ENCODE measurements around the gene CYTH1.

Gene CYTH1

DNA sequence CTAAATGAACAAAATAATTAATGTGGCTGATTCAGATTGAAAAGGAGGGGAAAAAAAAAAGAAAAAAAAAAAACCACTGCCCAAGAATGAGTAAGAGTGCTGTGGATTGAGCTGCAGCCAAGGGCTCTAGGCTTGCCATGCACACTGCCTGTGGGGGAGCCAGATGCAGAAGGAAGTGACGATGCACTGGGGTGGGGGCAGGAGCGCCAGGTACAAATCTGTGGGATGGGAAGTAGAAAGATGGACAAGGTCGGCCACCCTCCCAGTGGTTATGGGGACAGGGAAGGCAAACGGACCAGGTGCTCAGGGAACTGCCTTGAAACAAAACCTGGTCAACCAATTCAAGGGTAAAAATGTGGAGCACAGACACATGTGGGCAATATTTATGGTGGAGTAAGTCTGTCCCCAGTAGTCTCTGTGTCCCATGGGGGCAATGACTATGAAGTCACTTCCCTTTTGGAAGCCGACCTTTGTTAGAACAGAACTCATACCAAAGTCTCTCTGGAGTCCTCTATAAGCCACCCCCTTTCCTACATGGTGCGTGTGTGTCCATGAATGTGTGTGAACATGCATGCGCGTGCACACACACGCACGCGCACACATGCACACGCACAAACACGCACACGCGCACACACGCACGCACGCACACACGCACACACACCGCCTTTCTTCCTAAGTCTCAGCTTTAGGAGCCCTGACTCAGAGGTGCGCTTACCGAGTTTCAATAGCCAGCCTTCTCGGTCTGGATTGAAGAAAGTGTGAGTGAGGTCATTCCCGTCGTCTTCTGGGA lies 84.3 kb downstream of the CYTH1 start:
- no peak overlapping the region for H3K4me3 ChIP-seq (ENCODE audit: low read length)
- DNase-seq (ENCODE audit: low read depth) = peak; percentile 64
- TF ChIP-seq, protein P1, sequence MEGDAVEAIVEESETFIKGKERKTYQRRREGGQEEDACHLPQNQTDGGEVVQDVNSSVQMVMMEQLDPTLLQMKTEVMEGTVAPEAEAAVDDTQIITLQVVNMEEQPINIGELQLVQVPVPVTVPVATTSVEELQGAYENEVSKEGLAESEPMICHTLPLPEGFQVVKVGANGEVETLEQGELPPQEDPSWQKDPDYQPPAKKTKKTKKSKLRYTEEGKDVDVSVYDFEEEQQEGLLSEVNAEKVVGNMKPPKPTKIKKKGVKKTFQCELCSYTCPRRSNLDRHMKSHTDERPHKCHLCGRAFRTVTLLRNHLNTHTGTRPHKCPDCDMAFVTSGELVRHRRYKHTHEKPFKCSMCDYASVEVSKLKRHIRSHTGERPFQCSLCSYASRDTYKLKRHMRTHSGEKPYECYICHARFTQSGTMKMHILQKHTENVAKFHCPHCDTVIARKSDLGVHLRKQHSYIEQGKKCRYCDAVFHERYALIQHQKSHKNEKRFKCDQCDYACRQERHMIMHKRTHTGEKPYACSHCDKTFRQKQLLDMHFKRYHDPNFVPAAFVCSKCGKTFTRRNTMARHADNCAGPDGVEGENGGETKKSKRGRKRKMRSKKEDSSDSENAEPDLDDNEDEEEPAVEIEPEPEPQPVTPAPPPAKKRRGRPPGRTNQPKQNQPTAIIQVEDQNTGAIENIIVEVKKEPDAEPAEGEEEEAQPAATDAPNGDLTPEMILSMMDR (conservative IDR thresholded peaks at IDR 0.05; ENCODE audit: low read length) = no peak

DNA sequence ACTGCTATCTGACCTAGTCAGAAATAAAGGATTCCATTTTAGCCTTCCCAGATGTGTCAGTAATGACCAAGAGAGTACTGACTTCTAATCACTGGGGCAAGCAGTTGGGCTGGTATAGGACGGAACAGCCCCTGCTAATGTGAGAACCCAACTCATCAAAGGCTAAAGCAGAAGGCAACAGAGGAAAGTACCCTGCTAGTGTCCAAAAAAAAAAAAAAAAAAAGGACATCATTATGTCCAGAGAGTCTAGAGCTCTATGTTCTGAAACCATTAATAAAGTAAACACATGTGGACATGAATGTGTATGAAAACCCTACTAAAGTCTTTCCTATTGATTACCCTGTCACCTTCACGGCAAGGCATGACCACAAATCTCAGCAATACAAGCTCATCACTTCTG lies 85.0 kb downstream of the CYTH1 start:
- TF ChIP-seq, protein P1 (conservative IDR thresholded peaks at IDR 0.05; ENCODE audit: low read length) = no peak
- no peak overlapping the region for H3K4me3 ChIP-seq (ENCODE audit: low read length)
- DNase-seq (ENCODE audit: low read depth) = no peak

DNA sequence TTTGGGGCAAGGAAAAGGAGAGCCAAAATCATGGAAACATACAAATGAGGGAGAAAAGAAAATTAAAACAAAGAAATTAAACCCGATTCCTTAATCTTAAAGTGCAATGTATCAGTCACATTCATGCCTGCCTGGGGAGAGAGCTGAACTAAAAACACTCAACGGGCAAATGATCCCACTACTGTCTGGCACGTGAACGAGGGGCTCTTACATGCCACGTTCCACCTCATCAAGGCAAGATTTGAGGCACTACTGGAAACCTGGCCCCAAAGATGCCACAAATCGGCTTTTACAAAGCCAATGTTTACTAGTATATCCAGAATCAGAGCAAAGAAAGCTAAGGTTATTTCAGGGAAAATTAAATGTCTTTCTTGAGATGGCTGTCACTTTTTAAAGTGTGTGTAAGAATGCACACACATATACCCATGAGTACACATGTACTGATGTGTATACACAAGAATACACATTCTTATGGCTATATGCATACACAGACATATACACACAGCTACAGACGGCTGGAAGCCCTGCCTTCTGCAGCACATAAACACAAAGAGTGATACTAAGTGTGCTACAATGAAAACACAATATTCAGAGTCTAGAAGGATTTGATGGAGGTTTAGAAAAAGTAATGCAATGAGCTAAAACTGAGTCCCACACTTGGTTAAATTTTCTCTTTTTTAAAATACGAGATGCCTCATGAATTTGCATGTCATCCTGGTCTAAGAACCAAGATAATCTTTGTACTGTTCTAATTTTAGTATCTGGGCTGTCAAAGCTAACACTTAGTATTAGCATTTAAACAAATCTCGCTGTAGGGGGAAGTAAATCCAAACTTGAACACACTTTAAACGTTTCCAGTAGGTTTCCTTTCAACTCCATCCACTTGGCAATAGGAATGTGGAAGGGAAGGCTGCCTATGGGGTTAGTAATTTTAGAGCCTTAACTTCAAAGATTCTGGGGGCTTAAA lies 85.8 kb downstream of the CYTH1 start:
- no peak for DNase-seq (ENCODE audit: low read depth)
- TF ChIP-seq, protein P1 (conservative IDR thresholded peaks at IDR 0.05; ENCODE audit: low read length) = no peak
- no peak overlapping the region for H3K4me3 ChIP-seq (ENCODE audit: low read length)

DNA sequence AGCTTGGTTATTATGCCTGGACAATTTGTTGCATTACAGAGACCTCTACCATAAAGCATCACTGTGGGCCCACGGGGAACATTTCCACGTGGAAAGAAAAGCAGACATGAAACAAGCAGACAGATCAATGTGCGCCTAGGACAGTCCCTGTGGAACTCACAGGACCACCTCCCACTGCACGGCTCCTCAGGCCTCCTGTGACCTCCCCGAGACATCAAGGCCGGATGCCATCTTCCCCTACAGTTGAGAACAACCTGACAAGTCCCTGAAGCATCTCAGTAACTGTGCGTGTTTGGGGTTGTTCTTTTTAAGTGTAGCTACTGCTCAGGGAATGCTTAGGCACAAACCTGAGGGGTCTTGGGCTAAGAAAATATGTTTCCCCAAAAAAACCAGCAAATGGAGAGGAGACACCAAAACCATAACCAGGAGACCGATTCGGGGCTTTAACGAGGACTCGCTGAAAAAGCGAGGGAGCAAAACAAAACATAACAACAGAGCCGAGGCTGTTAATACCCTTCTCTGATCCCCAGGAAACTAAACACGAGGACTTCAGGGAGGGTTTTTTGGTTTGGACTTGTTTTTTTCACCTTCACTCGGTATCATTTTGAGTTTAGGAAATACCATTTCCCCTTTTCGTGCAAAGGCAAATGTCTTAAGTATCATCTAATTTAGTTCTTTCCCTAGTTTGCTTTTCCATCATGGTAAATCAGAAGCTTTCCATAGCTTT lies 87.1 kb downstream of the CYTH1 start:
- TF ChIP-seq, protein P1 (conservative IDR thresholded peaks at IDR 0.05; ENCODE audit: low read length) = no peak
- no peak overlapping the region for H3K4me3 ChIP-seq (ENCODE audit: low read length)
- DNase-seq (ENCODE audit: low read depth) = no peak

DNA sequence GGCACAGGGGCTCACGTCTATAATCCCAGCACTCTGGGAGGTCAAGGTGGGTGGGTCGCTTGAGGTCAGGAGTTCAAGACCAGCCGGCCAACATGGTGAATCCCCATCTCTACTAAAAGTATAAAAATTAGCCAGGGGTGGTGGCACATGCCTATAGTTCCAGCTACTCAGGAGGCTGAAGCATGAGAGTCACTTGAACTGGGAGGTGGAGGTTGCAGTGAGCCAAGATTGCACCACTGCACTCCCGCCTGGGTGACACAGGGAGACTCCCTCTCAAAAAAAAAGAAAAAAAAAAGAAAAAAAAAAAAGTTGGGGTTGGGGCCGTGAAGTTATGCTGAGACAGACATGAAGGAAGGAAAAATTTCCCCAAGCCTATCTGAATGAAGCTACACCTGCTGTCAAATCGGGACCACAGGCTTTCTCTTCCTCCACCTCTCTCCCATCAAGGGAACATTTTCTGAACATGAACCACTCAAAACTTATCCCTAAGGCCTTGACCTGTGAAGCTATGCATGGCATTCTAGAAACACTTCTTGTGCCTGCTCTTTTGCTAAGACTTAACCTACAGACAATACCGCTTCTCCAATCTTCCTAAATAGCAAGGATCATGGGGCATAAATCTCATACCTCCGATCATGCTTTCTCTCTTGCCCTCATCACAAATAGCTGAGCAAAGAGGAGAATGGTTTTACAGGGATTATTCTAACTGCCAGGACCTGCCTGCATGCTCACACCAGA lies 88.6 kb downstream of the CYTH1 start:
- DNase-seq (ENCODE audit: low read depth) = no peak
- TF ChIP-seq, protein P1 (conservative IDR thresholded peaks at IDR 0.05; ENCODE audit: low read length) = no peak
- H3K4me3 ChIP-seq (ENCODE audit: low read length) = no peak overlapping the region

DNA sequence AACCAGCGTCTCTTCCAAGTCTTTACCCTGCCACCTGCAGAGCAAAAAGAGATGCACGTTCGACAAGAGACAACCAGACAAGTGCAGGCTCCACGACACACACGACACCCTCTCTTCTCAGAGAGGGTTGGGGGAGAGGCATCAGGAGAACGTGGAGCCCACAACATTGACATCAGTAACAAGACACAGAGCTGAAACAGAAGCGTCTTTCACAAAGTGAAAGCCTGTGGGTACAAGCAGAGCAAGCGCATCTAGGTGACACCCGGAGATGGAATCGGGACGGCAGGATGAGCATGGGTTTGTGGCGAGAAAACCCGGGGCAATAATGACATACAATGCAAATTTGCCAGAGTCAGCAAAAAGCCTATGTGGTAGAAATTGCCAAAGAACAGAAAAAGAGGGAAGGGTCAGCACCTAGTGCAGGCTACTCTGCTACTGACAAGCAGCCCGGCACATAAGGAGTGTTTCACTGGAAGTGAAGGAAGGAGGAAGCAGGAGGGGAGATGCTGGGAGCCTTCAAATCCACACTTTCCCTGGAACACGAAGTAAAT lies 89.5 kb downstream of the CYTH1 start:
- TF ChIP-seq, protein P1 (conservative IDR thresholded peaks at IDR 0.05; ENCODE audit: low read length) = no peak
- no peak for DNase-seq (ENCODE audit: low read depth)
- H3K4me3 ChIP-seq (ENCODE audit: low read length) = no peak overlapping the region
